Panc1 (cell line): ENCODE measurements around the gene AATK. TPM values are rescaled to one million over a fixed set of nuclear protein-coding genes. Genes with fewer than 3 reads are reported as not detected.

Experiments used
- ATAC-seq: fragments of 200-7000 bp; cut with Tn5 transposase; 2 replicates; pipeline ENCODE4 v1.9.1; 2020; ENCODE audit warnings: mild to moderate bottlenecking, moderate library complexity
- BruUV-seq: library from RNA; stranded (reverse); fragments of 400-500 nt; replicated peaks from 2 replicates; lab custom pipeline; 2021; lab: Mats Ljungman, UMichigan
- CTCF ChIA-PET: fragments of 300-600 bp; sonication (Branson Sonifier 250); formaldehyde crosslinking; loops from one replicate; lab custom pipeline; 2022; ENCODE audit warnings: antibody characterized with exemption; lab: Charles Lee
- POLR2A ChIA-PET: fragments of 300-600 bp; sonication (Branson Sonifier 250); formaldehyde crosslinking; loops from one replicate; lab custom pipeline; 2022; ENCODE audit warnings: antibody characterized with exemption; lab: Charles Lee
- DNase-seq: peaks from one replicate; pipeline ENCODE4 v3.0.0-alpha.2; 2010; ENCODE audit warnings: low read depth, low spot score
- H3K27ac ChIP-seq: 2 replicates; pipeline ENCODE4 v1.5.1; 2011; ENCODE audit warnings: mild to moderate bottlenecking, low read length, inconsistent platforms
- H3K27me3 ChIP-seq: fragments of 200-500 bp; sonication (Bioruptor generic); 2 replicates; pipeline ENCODE4 v1.6.0; 2014; ENCODE audit warnings: low read length, inconsistent platforms; ENCODE audit not compliant: control insufficient read depth, insufficient read depth
- H3K36me3 ChIP-seq: fragments of 200-500 bp; sonication (Bioruptor generic); 2 replicates; pipeline ENCODE4 v1.5.1; 2014; ENCODE audit warnings: inconsistent platforms, mild to moderate bottlenecking, low read length, moderate library complexity; ENCODE audit not compliant: control insufficient read depth, insufficient read depth
- H3K4me1 ChIP-seq: 2 replicates; pipeline ENCODE4 v1.5.1; 2011; ENCODE audit warnings: inconsistent platforms, mild to moderate bottlenecking, low read length, moderate library complexity; ENCODE audit not compliant: control insufficient read depth, insufficient read depth
- H3K4me3 ChIP-seq, 2 experiments: 2 replicates each; pipeline ENCODE4 v1.5.1; 2011 to 2012; ENCODE audit warnings: low read depth in 2 of 2, low read length in 2 of 2, mild to moderate bottlenecking in 2 of 2, inconsistent platforms in 1 of 2, moderate library complexity in 1 of 2
- H3K9me3 ChIP-seq: fragments of 200-500 bp; sonication (Bioruptor generic); 2 replicates; pipeline ENCODE4 v1.5.1; 2014; ENCODE audit warnings: low read depth, mild to moderate bottlenecking, inconsistent platforms, low read length, moderate library complexity; ENCODE audit not compliant: control insufficient read depth, insufficient read depth
- CTCF ChIP-seq: fragments of 450-650 bp; IDR thresholded peaks from 2 replicates; pipeline ENCODE4 v1.5.1; 2017; ENCODE audit warnings: mild to moderate bottlenecking
- POLR2AphosphoS5 ChIP-seq: IDR thresholded peaks from 2 replicates; pipeline ENCODE4 v1.6.1; 2012; ENCODE audit warnings: mild to moderate bottlenecking, low read depth, low read length, moderate library complexity
- REST ChIP-seq, 2 experiments: IDR thresholded peaks; 2 replicates each; pipeline ENCODE4 v1.6.1; 2011 to 2012; ENCODE audit warnings: low read depth in 2 of 2, control low read depth in 1 of 2, low read length in 1 of 2, mild to moderate bottlenecking in 1 of 2, moderate library complexity in 1 of 2; ENCODE audit not compliant: insufficient read depth in 1 of 2
- SIN3A ChIP-seq: IDR thresholded peaks from 2 replicates; pipeline ENCODE4 v1.6.1; 2012; ENCODE audit warnings: low read depth, mild to moderate bottlenecking, low read length, moderate library complexity, borderline replicate concordance; ENCODE audit not compliant: insufficient read depth
- TCF7L2 ChIP-seq: IDR thresholded peaks from 2 replicates; pipeline ENCODE4 v1.6.1; 2011; ENCODE audit warnings: mild to moderate bottlenecking, low read depth, low read length, inconsistent platforms
- in situ Hi-C: cut with HindIII; loops from 2 replicates; pipeline ENCODE4 v1.10.0; 2016; ENCODE audit warnings: low sequenced_read_pairs, low pct_unique_long_range_greater_than_20kb
- intact Hi-C: fragments of 100-400 bp; cut with micrococcal nuclease; formaldehyde crosslinking; loops from one replicate; pipeline ENCODE4 v1.10.0; 2022; ENCODE audit not compliant: unreplicated experiment
- total RNA-seq: library from RNA; stranded (reverse); gene quantifications from one replicate; pipeline ENCODE4 v1.2.1, GENCODE V29; 2021; ENCODE audit not compliant: unreplicated experiment

Gene AATK
- total RNA-seq, 1 experiment from 2014 or later: 3.7 TPM

- no peak overlapping the region for H3K4me3 ChIP-seq
- H3K27ac ChIP-seq: no peak overlapping the region
- H3K27me3 ChIP-seq: no peaks in the 10 kb centered on the region
- no peak for DNase-seq
- in situ Hi-C loops (no loop called here), intact Hi-C loops (no loop called here)
- ATAC-seq: no peak
- BruUV-seq: no TSS peak
- ChIA-PET CTCF (no interaction called here), POLR2A (no interaction called here)
- H3K4me1 ChIP-seq: peaks cover 34% of the 10 kb centered on the region
- H3K9me3 ChIP-seq: no peaks in the 10 kb centered on the region
- H3K36me3 ChIP-seq: no peaks in the 10 kb centered on the region; the same call in 1 of the 2 replicates
- TF ChIP-seq SIN3A (no peak), REST (IDR thresholded peaks at IDR 0.05; ENCODE audit: insufficient read depth in 1 of 2, low read depth in 2 of 2, low read length in 1 of 2) (no peak), CTCF (no peak), TCF7L2 (no peak), POLR2AphosphoS5 (no peak)
Measured at GRCh38 chr17:81100668-81101067, 65.4 kb downstream of the AATK start.

GRCh38 chr17:81099888-81100287, 66.1 kb downstream of the AATK start:
- no peak overlapping the region for H3K4me3 ChIP-seq
- no peaks in the 10 kb centered on the region for H3K36me3 ChIP-seq
- in situ Hi-C loops (no loop called here), intact Hi-C loops (loop anchor here (5.0 kb wide), 1 partner anchor 63 kb away; the partner anchor contains the start of gene BAIAP2)
- H3K27ac ChIP-seq: no peak overlapping the region
- ATAC-seq: no peak
- no TSS peak for BruUV-seq
- peaks cover 42% of the 10 kb centered on the region for H3K4me1 ChIP-seq
- no peaks in the 10 kb centered on the region for H3K9me3 ChIP-seq
- ChIA-PET CTCF (no interaction called here), POLR2A (no interaction called here)
- H3K27me3 ChIP-seq: no peaks in the 10 kb centered on the region
- DNase-seq: no peak
- TF ChIP-seq POLR2AphosphoS5 (no peak), TCF7L2 (no peak), SIN3A (no peak)

GRCh38 chr17:81097943-81098308, 68.1 kb downstream of the AATK start:
- POLR2A ChIA-PET: interaction anchor here (0.7 kb wide), 1 partner anchor 52 kb away, joined by 4 read pairs; no protein-coding TSS in a partner anchor
- DNase-seq: no peak
- H3K4me1 ChIP-seq: peaks cover 61% of the 10 kb centered on the region
- no peak for TF ChIP-seq REST (IDR thresholded peaks at IDR 0.05; ENCODE audit: insufficient read depth in 1 of 2, low read depth in 2 of 2, low read length in 1 of 2)
- TF ChIP-seq SIN3A: no peak
- no peak for TF ChIP-seq POLR2AphosphoS5
- TF ChIP-seq CTCF: no peak
- no peak for TF ChIP-seq TCF7L2
- CTCF ChIA-PET: interaction anchor here (0.6 to 1.7 kb wide), 5 partner anchors 19 to 578 kb away, joined by 3 to 9 read pairs (median 4); no protein-coding TSS in a partner anchor
- in situ Hi-C loops (no loop called here), intact Hi-C loops (loop anchor here (5.0 kb wide), 1 partner anchor 61 kb away; the partner anchor contains the start of gene BAIAP2)
- H3K4me3 ChIP-seq: no peak overlapping the region; a peak in 1 of 4 replicates
- H3K36me3 ChIP-seq: no peaks in the 10 kb centered on the region
- peak; percentile 8; the same call in 1 of the 2 replicates for ATAC-seq
- no peaks in the 10 kb centered on the region for H3K27me3 ChIP-seq
- BruUV-seq: no TSS peak
- no peaks in the 10 kb centered on the region for H3K9me3 ChIP-seq
- peak overlapping the region; percentile 92 for H3K27ac ChIP-seq
